Uterus (tissue), 4 donors: ENCODE measurements around the gene ABL1. TPM values are rescaled to one million over a fixed set of nuclear protein-coding genes. Genes with fewer than 3 reads are reported as not detected.

Source experiments
- DNase-seq, 2 donors: peaks; one replicate each; pipeline ENCODE4 v3.0.0-alpha.2; 2019 to 2020
- H3K27ac ChIP-seq, 2 donors: fragments of 200-600 bp; sonication (generic); 1 replicate in 1 of 2; 2 replicates in 1 of 2; pipeline ENCODE4 v1.5.1; 2016 to 2018
- H3K27me3 ChIP-seq, 2 donors: fragments of 200-600 bp; sonication (generic); one replicate each; pipeline ENCODE4 v1.5.1; 2018 to 2019; ENCODE audit warnings: control low read depth in 1 of 2
- H3K36me3 ChIP-seq, 2 donors: fragments of 200-600 bp; sonication (generic); one replicate each; pipeline ENCODE4 v1.5.1; 2019; ENCODE audit warnings: control low read depth in 1 of 2
- H3K4me1 ChIP-seq, 2 donors: fragments of 200-600 bp; sonication (generic); one replicate each; pipeline ENCODE4 v1.5.1; 2018 to 2019; ENCODE audit warnings: control low read depth in 1 of 2
- H3K4me3 ChIP-seq, 2 donors: fragments of 200-600 bp; sonication (generic); 1 replicate in 1 of 2; 2 replicates in 1 of 2; pipeline ENCODE4 v1.5.1; 2018 to 2019; ENCODE audit warnings: mild to moderate bottlenecking in 1 of 2
- H3K9me3 ChIP-seq, 2 donors: fragments of 200-600 bp; sonication (generic); one replicate each; pipeline ENCODE4 v1.5.1; 2019; ENCODE audit warnings: control low read depth in 1 of 2
- CTCF ChIP-seq, 4 experiments: fragments of 200-600 bp in 2 of 4; fragments of 450-650 bp in 2 of 4; sonication (generic) in 2 of 4; IDR thresholded peaks; one replicate each; pipeline ENCODE4 v1.5.1; 2016 to 2019; ENCODE audit warnings: antibody characterized with exemption in 4 of 4, mild to moderate bottlenecking in 2 of 4, moderate library complexity in 1 of 4
- POLR2A ChIP-seq, 2 donors: fragments of 450-650 bp; IDR thresholded peaks; one replicate each; pipeline ENCODE4 v1.6.1; 2016; ENCODE audit warnings: antibody characterized with exemption in 2 of 2, mild to moderate bottlenecking in 1 of 2, moderate library complexity in 1 of 2
- intact Hi-C: fragments of 100-400 bp; cut with DNase I; formaldehyde crosslinking; loops from one replicate; pipeline ENCODE4 v1.15.1; 2023; ENCODE audit warnings: low total_unique reads
- total RNA-seq, 4 donors: library from RNA; depleted of rRNA in 3 of 4; stranded (reverse); fragments of >200 nt in 3 of 4; gene quantifications; one replicate each; pipeline versions ENCODE4 v1.1.0 to v1.2.4, GENCODE V29; 2014 to 2023
- donor health status: DM: yes; HTN: yes; CAD: no.

Gene ABL1
- total RNA-seq, 4 donors from 2014 or later: 22.5 to 117 (median 57.8) TPM

DNA sequence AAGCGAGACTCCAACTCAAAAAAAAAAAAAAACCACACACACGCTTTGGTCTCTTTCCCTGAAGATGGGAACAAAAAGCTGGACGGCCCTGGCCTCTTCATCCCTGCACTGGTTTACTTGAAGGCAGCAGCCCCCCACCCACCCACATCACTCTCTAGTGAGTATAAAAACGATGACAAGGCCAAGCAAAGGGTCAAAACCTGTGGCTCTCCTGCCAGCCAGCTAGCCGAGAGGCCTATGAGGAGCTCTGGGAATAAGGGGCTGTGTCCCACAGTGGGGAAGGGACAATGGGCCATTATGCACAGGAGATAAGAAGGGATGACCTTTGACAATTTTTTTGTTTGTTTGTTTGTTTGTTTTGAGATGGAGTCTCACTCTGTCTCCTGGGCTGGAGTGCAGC, 48.4 kb downstream of the ABL1 start:
- intact Hi-C loops: no loop called here
- Histone ChIP-seq H3K9me3 (no peaks in the 10 kb centered on the region), H3K4me1 (no peaks in the 10 kb centered on the region), H3K36me3 (no peaks in the 10 kb centered on the region), H3K4me3 (no peak overlapping the region), H3K27me3 (no peaks in the 10 kb centered on the region), H3K27ac (no peak overlapping the region)
- TF ChIP-seq CTCF (IDR thresholded peaks at IDR 0.05) (no peak), POLR2A (IDR thresholded peaks at IDR 0.05) (no peak)
- DNase-seq: no peak

DNA sequence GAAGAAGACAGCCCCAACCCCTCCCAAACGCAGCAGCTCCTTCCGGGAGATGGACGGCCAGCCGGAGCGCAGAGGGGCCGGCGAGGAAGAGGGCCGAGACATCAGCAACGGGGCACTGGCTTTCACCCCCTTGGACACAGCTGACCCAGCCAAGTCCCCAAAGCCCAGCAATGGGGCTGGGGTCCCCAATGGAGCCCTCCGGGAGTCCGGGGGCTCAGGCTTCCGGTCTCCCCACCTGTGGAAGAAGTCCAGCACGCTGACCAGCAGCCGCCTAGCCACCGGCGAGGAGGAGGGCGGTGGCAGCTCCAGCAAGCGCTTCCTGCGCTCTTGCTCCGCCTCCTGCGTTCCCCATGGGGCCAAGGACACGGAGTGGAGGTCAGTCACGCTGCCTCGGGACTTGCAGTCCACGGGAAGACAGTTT, 49.1 kb downstream of the ABL1 start:
- no peak for DNase-seq
- intact Hi-C loops: no loop called here
- no peaks in the 10 kb centered on the region for H3K27me3 ChIP-seq
- TF ChIP-seq CTCF (IDR thresholded peaks at IDR 0.05) (no peak), POLR2A (IDR thresholded peaks at IDR 0.05) (no peak)
- no peaks in the 10 kb centered on the region for H3K9me3 ChIP-seq
- no peak overlapping the region for H3K27ac ChIP-seq
- no peaks in the 10 kb centered on the region for H3K4me1 ChIP-seq
- H3K4me3 ChIP-seq: no peak overlapping the region
- H3K36me3 ChIP-seq: no peaks in the 10 kb centered on the region

- TF ChIP-seq POLR2A (IDR thresholded peaks at IDR 0.05) (no peak), CTCF (IDR thresholded peaks at IDR 0.05) (no peak)
- Histone ChIP-seq H3K27ac (no peak overlapping the region), H3K4me3 (no peak overlapping the region), H3K4me1 (no peaks in the 10 kb centered on the region), H3K9me3 (no peaks in the 10 kb centered on the region), H3K36me3 (no peaks in the 10 kb centered on the region), H3K27me3 (no peaks in the 10 kb centered on the region)
- DNase-seq: peak in 1 of 2 donors; percentile 36
- intact Hi-C loops: no loop called here
Observed at GRCh38 chr9:130884542-130885483, 49.8 kb downstream of the ABL1 start.

- Histone ChIP-seq H3K9me3 (no peaks in the 10 kb centered on the region), H3K4me1 (no peaks in the 10 kb centered on the region), H3K27ac (no peak overlapping the region), H3K36me3 (no peaks in the 10 kb centered on the region), H3K27me3 (no peaks in the 10 kb centered on the region), H3K4me3 (no peak overlapping the region)
- no peak for TF ChIP-seq POLR2A (IDR thresholded peaks at IDR 0.05)
- no peak for TF ChIP-seq CTCF (IDR thresholded peaks at IDR 0.05)
- DNase-seq: no peak
- intact Hi-C loops: no loop called here
Observed at GRCh38 chr9:130885484-130886375, 50.7 kb downstream of the ABL1 start.
